NCI-H1417 (cell line): ENCODE measurements around the gene SLC27A2.
"Not testable (repeated sequence)": the region's sequence is repeated elsewhere in the genome, so short reads cannot be mapped to it uniquely, and the experiment has no call there.

Experiments used
- DNase-seq, 3 experiments: peaks; one replicate each; lab custom pipeline; 2025; lab: John Stamatoyannopoulos, UW

Gene SLC27A2

GRCh38 chr15:50163719-50164410 lies 18.1 kb upstream of the SLC27A2 start:
- DNase-seq = no peak

GRCh38 chr15:50164458-50164857 lies 17.5 kb upstream of the SLC27A2 start:
- DNase-seq = no peak

- no peak for DNase-seq
Measured at GRCh38 chr15:50166216-50166615, 15.8 kb upstream of the SLC27A2 start.

- DNase-seq = no peak
Measured at GRCh38 chr15:50167110-50167509, 14.9 kb upstream of the SLC27A2 start.

- DNase-seq = no peak
Measured at GRCh38 chr15:50168379-50168778, 13.6 kb upstream of the SLC27A2 start.

GRCh38 chr15:50168783-50169411 lies 13.1 kb upstream of the SLC27A2 start:
- peak in 2 of 3 experiments; percentile 1 to 71 for DNase-seq

- not testable (repeated sequence) for DNase-seq
Measured at GRCh38 chr15:50172360-50172895, 9.6 kb upstream of the SLC27A2 start.

- DNase-seq = no peak
Measured at GRCh38 chr15:50176869-50177268, 5.1 kb upstream of the SLC27A2 start.

- DNase-seq = peak in 1 of 3 experiments; percentile 3
Measured at GRCh38 chr15:50180091-50180490, 1.9 kb upstream of the SLC27A2 start.

GRCh38 chr15:50180582-50180981 lies 1.4 kb upstream of the SLC27A2 start:
- no peak for DNase-seq

GRCh38 chr15:50181201-50181968 lies 611 bp upstream of the SLC27A2 start:
- DNase-seq = peak; percentile 52 to 70 (median 66)

- peak; percentile 55 to 74 (median 71) for DNase-seq
Measured at GRCh38 chr15:50182219-50183013, 420 bp downstream of the SLC27A2 start.

- DNase-seq = peak in 2 of 3 experiments; percentile 4 to 18
Measured at GRCh38 chr15:50183112-50183794, 1.3 kb downstream of the SLC27A2 start.

- no peak for DNase-seq
Measured at GRCh38 chr15:50184863-50185504, 3.0 kb downstream of the SLC27A2 start.

GRCh38 chr15:50186090-50186489 lies 4.1 kb downstream of the SLC27A2 start:
- no peak for DNase-seq

GRCh38 chr15:50186752-50187151 lies 4.8 kb downstream of the SLC27A2 start:
- no peak for DNase-seq

GRCh38 chr15:50187525-50187924 lies 5.5 kb downstream of the SLC27A2 start:
- no peak for DNase-seq

GRCh38 chr15:50187997-50188396 lies 6.0 kb downstream of the SLC27A2 start:
- DNase-seq = no peak

- DNase-seq = not testable (repeated sequence)
Measured at GRCh38 chr15:50188793-50189192, 6.8 kb downstream of the SLC27A2 start.

- DNase-seq = no peak
Measured at GRCh38 chr15:50189633-50190032, 7.6 kb downstream of the SLC27A2 start.

GRCh38 chr15:50190166-50190570 lies 8.2 kb downstream of the SLC27A2 start:
- DNase-seq = no peak
